GM19043 (cell line): ENCODE data around the gene TSC1.
"Not testable (repeated sequence)": the region's sequence is repeated elsewhere in the genome, so short reads cannot be mapped to it uniquely, and the experiment has no call there.

Source experiments
- ATAC-seq: cut with Tn5 transposase; IDR thresholded peaks from one replicate; pipeline ENCODE4 v1.9.1; 2021; ENCODE audit warnings: low read depth; ENCODE audit not compliant: unreplicated experiment

TSC1 gene

GRCh38 chr9:132978112-132978450, 33.7 kb upstream of the TSC1 start:
- ATAC-seq = no peak

DNA sequence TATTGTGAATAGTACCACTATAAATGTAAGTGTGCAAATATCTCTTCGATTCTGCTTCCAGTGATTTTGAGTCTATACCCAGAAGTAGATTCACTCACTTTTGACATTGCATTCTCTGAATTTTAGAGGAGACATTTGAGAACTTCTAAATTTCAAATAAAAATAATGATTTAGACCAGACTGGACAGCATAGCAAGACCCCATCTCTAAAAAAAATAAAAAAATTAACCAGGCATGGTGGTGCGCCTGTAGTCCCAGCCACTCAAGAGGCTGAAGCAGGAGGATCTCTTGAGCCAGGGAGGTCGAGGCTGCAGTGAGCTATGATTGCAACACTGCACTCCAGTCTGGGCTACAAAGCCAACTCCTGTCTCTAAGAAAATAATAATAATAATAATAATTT, 32.2 kb upstream of the TSC1 start:
- no peak for ATAC-seq

- ATAC-seq = no peak
Measured at GRCh38 chr9:132975961-132976360, 31.5 kb upstream of the TSC1 start.

- ATAC-seq = no peak
Measured at GRCh38 chr9:132973713-132974112, 29.3 kb upstream of the TSC1 start.

DNA sequence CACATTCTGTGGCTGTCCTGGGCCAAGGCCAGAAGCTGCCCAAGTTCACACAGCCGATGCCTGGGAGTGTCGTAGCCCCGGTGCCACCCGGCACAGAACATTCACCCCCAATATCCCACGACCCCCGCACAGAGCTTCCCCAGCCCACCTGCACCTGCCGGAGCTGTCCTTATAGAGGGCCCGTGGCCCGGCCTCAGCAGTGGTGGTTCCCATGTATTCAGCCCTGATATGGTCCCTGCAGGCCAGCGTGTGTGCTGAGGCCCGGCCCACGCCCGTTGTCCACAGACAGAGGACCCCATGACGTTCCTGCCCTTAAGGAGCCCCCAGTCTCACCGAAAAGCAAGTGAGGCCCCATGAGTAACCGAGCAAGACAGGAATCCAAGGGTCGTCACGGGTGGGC, 28.8 kb upstream of the TSC1 start:
- ATAC-seq = no peak

- no peak for ATAC-seq
Measured at GRCh38 chr9:132970324-132971062, 26.1 kb upstream of the TSC1 start.

DNA sequence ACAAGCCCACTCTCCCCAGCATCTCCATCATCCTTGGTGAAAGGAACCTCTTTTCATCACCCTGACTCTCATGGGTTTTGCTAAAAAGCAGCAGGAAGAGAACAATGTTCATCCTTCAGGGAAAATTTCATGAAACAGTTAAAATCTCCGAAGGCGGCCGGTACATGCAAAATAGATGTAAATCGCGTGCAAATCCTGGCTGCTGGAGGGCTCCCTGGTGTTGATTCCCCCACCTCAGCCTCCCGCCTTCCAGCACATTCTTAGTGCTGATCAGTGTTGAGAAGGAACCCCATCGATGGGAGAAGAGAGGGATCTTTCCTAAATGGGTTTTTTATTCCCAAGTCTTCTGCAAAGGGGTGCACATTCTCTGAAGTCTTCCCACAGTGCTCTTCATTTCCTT, 25.4 kb upstream of the TSC1 start:
- no peak for ATAC-seq

DNA sequence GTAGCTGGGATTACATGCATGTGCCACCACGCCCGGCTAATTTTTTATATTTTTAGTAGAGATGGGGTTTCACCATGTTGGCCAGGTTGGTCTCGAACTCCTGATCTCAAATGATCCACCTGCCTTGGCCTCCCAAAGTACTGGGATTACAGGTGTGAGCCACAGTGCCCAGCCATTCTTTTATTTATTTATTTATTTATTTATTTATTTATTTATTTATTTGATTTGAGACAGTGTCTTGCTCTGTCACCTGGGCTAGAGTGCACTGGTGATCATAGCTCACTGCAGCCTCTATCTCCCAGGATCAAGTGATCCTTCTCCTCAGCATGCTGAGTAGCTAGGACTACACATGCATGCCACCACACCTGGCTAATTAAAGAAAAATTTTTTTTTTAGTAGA, 23.5 kb upstream of the TSC1 start:
- not testable (repeated sequence) for ATAC-seq

DNA sequence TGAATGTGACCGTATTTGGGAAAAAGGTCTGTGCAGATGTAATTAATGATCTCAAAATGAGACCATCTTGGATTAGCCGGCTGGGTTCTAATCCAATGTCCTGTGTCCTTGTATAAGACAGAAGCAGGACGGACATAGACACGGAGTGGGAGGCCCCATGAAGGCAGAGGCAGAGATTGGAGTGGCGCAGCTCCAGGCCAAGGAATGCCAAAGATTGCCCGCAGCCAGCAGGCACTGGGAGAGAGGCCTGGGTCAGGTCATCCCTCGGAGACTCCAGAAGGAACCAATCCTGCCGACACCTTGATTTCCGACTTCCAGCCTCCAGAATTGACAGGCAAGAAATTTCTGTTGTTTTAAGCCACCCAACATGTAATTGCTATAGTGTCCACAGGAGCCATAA, 21.1 kb upstream of the TSC1 start:
- ATAC-seq = no peak

- no peak for ATAC-seq
Measured at GRCh38 chr9:132961002-132961401, 16.6 kb upstream of the TSC1 start.

GRCh38 chr9:132957805-132958204, 13.4 kb upstream of the TSC1 start:
- ATAC-seq = no peak

GRCh38 chr9:132955768-132956167, 11.4 kb upstream of the TSC1 start:
- no peak for ATAC-seq

GRCh38 chr9:132955123-132955522, 10.7 kb upstream of the TSC1 start:
- ATAC-seq = no peak

DNA sequence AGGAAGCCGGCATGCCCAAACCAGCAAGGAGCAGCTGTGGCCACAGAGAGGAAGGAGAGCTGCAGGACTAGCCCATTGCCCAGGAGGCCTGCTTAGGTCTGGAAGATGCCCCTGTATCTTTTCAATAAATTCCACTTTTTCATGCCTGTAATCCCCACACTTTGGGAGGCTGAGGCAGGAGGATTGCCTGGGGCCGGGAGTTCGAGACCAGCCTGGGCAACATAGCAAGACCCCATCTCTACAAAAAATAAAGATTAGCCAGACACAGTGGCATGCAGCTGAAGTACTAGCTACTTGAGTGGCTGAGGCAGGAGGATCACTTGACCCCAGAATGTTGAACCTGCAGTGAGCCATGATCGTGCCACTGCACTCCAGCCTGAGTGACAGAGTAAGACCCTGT, 5.3 kb upstream of the TSC1 start:
- ATAC-seq = no peak

DNA sequence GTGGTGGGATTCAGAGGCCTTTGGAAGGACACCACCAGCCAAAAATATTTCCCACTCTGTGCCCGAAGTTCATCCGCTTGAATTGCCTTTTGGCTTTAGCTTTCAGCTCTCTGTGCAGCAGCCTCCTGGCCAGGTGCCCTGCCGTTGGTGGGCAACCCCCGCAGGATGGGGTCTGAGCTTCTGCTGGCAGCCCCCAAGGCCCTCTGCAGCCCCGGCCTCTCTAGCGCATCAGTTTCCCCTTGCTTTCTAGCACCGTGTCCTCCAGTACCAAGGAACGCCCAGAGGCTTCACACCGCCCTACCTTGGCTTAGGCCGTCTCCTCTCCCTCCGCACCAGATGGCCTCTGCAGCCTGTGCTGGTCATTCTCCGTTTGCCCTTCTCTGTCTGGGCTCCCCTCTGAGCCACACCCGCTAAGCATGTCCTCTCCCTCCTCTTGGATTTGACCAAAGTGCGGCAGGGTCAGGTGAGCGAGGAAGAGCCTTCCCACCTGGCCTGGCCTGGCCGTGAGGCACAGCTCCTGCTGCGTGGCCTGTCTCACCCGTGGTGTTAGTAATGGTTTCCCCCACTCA, 4.2 kb upstream of the TSC1 start:
- no peak for ATAC-seq

DNA sequence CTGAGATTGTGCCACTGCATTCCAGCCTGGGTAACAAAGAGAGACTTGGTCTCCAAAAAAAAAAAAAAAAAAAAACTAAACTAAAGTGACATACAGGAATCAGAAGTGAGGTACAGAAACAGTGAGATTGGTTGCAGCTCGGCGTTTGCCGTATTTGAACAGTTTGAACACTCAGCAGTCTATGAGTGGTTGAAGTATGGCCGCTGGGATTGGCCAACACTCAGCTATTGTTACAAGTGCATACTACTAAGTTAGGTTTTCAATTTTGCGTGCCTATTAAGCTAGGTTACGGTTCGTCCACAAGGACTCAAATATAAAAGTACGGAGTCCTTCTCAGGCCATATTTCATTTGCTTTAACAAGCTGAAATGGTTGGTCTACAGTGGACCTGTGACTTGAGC, 3.3 kb upstream of the TSC1 start:
- no peak for ATAC-seq

GRCh38 chr9:132946631-132947295, 2.3 kb upstream of the TSC1 start:
- no peak for ATAC-seq

GRCh38 chr9:132946211-132946610, 1.8 kb upstream of the TSC1 start:
- no peak for ATAC-seq

GRCh38 chr9:132945186-132946130, 1.0 kb upstream of the TSC1 start:
- no peak for ATAC-seq

DNA sequence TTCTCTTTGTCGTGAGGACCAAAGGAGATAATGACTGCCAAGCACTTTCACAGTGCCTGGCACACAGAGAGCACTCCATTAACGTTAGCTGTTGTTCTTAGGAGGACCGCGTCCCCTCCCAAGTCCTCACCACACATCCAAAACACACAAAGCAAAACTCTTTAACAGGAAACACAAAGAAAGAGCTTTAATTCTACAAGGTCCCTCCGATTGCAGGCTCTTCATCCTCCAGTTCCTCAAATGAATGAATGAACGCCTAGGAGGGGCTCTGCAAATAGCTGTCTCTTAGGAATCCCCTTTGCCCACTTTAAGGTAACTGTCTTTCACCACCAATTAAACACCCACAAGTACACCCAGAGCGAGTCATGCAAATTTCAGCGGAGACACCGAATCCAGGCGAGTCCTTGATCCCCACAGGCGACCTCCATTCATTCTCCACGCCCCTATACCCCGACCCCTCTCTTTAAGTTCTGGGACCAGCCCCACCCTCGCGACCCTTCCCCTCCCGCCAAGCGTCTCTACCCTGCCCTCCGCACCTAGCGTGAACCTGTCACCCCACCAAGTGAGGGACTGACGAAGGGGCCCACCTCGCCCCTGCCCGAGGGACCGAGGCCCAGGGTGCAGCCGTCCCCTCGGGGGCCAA, 644 bp downstream of the TSC1 start:
- no peak for ATAC-seq
